Measurements from ENCODE around the gene NUDCD3. TPM values are rescaled to one million over a fixed set of nuclear protein-coding genes. Genes with fewer than 3 reads are reported as not detected.

Gene NUDCD3
- total RNA-seq, 1 donor = 22.6 TPM

DNA sequence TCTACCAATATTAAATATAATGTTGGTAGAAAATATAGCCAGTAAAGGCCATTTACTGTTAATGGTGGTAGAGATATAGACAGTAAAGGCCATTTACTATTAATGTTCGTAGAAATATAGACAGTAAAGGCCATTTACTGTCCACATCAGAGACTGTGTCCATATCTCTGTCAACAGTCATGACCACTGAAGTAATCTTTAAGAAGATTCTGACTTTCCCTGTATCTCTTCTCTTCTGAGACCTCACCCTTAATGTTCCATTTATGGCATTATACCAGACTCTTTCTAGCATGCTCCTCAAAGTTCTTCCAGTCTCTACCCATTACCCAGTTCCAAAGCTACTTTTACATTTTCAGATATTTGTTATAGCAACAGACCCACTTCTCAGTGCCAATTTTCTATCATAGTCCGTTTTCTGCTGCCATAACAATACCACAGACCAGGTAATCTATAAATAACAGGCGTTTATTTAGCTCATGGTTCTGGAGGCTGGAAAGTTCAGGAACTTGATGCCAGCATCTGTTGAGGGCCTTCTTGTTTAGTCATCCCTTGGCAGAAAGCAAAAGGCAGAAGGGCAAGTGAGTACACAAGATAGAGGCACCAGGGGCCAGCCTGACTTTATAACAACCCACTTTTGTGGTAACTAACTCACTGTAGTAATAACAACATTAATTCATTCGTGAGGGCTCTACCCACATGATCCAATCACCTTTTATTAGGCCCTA is 7.9 kb upstream of the NUDCD3 start:
- Histone ChIP-seq H3K9me3 (ENCODE audit: low read depth, low read length) (no peaks in the 10 kb centered on the region), H3K27me3 (ENCODE audit: insufficient read depth, low read length) (peaks cover 4% of the 10 kb centered on the region), H3K4me1 (ENCODE audit: insufficient read depth, low read length) (no peaks in the 10 kb centered on the region), H3K4me3 (ENCODE audit: low read length) (no peak overlapping the region)

- Histone ChIP-seq H3K4me3 (ENCODE audit: low read length) (no peak overlapping the region), H3K9me3 (ENCODE audit: low read depth, low read length) (no peaks in the 10 kb centered on the region), H3K27me3 (ENCODE audit: insufficient read depth, low read length) (peaks cover 4% of the 10 kb centered on the region), H3K4me1 (ENCODE audit: insufficient read depth, low read length) (no peaks in the 10 kb centered on the region)
These were observed 6.9 kb upstream of the NUDCD3 start for GRCh38 chr7:44497155-44498027.

DNA sequence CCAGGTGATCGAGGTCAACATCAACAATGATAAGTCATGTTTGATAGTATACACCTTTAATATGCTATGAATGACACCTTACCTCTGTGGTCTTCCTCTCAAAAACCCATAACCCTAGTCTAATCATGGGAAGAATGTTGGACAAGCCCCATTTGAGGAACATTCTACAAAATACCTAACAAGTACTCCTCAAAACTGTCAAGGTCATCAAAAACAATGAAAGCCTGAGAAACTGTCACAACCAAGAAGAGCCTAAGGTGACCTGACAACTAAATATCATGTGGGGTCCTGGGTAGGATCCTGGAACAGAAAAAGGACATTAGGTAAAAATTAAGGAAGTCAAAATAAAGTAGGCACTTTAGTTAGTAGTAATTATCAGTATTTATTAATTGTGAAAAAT is 5.9 kb upstream of the NUDCD3 start:
- Histone ChIP-seq H3K27me3 (ENCODE audit: insufficient read depth, low read length) (peaks cover 4% of the 10 kb centered on the region), H3K4me1 (ENCODE audit: insufficient read depth, low read length) (no peaks in the 10 kb centered on the region)

DNA sequence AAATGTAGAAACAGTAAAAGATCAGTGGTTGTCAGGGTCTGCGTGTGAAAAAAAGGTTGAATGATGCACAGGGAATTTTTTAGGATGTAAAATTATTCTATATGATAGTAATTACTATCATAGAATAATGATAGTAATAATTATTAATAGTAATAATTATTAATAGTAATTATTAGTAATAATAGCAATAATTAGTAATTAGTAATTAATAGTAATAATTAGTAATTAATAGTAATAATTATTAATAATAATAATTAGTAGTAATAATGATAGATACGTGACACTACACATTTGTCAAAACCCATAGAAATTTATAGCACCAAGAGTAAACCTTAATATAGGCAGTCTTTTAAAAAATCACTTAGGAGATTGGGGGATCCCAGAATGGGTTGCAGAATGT is 4.5 kb upstream of the NUDCD3 start:
- Histone ChIP-seq H3K27me3 (ENCODE audit: insufficient read depth, low read length) (peaks cover 4% of the 10 kb centered on the region), H3K4me3 (ENCODE audit: low read length) (no peak overlapping the region), H3K4me1 (ENCODE audit: insufficient read depth, low read length) (peaks cover 3% of the 10 kb centered on the region), H3K9me3 (ENCODE audit: low read depth, low read length) (no peaks in the 10 kb centered on the region)

More for the DNA sequence above, 5.9 kb upstream of the NUDCD3 start:
- H3K4me3 ChIP-seq (ENCODE audit: low read length) = no peak overlapping the region
- no peaks in the 10 kb centered on the region for H3K9me3 ChIP-seq (ENCODE audit: low read depth, low read length)

DNA sequence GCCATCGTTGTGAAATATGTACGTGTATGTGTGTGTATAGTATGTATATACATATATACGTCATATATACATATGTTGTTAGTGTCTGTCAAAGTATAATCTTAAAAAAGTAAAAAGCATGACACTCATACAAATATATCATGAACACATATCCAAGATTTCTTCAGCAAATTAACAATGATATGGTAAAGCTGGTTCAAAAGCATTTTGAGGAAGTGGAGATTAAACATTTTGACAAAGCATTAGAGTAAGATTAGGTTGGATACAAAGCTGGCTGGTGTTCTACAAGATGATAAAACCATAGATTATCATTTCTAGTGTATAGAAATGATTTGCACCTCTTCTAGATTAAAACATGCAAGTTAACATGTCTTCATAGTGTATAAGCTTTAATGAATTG is 771 bp upstream of the NUDCD3 start:
- H3K27me3 ChIP-seq (ENCODE audit: insufficient read depth, low read length) = peaks cover 4% of the 10 kb centered on the region
- peak overlapping the region; percentile 65 for H3K4me3 ChIP-seq (ENCODE audit: low read length)
- no peaks in the 10 kb centered on the region for H3K9me3 ChIP-seq (ENCODE audit: low read depth, low read length)
- peaks cover 34% of the 10 kb centered on the region for H3K4me1 ChIP-seq (ENCODE audit: insufficient read depth, low read length)

- peaks cover 44% of the 10 kb centered on the region for H3K4me1 ChIP-seq (ENCODE audit: insufficient read depth, low read length)
- peak overlapping the region; percentile 65 for H3K4me3 ChIP-seq (ENCODE audit: low read length)
These were observed 505 bp downstream of the NUDCD3 start for GRCh38 chr7:44489955-44490350.

GRCh38 chr7:44488955-44489354 is 1.5 kb downstream of the NUDCD3 start:
- H3K4me1 ChIP-seq (ENCODE audit: insufficient read depth, low read length) = peaks cover 46% of the 10 kb centered on the region
- no peaks in the 10 kb centered on the region for H3K9me3 ChIP-seq (ENCODE audit: low read depth, low read length)
- no peak overlapping the region for H3K4me3 ChIP-seq (ENCODE audit: low read length)
- H3K27me3 ChIP-seq (ENCODE audit: insufficient read depth, low read length) = no peaks in the 10 kb centered on the region

More at GRCh38 chr7:44489955-44490350, 505 bp downstream of the NUDCD3 start:
- no peaks in the 10 kb centered on the region for H3K27me3 ChIP-seq (ENCODE audit: insufficient read depth, low read length)
- no peaks in the 10 kb centered on the region for H3K9me3 ChIP-seq (ENCODE audit: low read depth, low read length)

DNA sequence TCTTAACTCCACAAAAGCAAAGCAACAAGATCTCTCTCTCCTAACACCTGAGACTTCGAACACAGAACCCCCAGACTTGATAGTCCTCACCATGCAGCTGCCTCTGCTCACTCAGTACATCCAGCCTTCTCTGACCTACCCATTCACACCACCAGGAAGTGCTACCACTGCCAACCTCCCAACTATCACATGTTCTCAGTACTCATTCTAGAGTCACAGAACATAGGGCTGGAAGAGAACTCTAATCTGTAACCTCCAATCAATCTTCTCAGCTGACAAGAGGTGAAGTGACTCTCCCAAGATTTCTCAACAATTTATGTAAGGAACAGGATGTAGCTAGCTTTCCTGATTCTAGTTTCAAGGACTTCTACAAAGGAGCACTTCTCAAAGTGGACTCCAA is 3.8 kb downstream of the NUDCD3 start:
- peaks cover 12% of the 10 kb centered on the region for H3K9me3 ChIP-seq (ENCODE audit: low read depth, low read length)
- no peaks in the 10 kb centered on the region for H3K27me3 ChIP-seq (ENCODE audit: insufficient read depth, low read length)
- H3K4me1 ChIP-seq (ENCODE audit: insufficient read depth, low read length) = peaks cover 46% of the 10 kb centered on the region
- H3K4me3 ChIP-seq (ENCODE audit: low read length) = no peak overlapping the region

- H3K27me3 ChIP-seq (ENCODE audit: insufficient read depth, low read length) = no peaks in the 10 kb centered on the region
- H3K4me1 ChIP-seq (ENCODE audit: insufficient read depth, low read length) = peaks cover 46% of the 10 kb centered on the region
- peaks cover 12% of the 10 kb centered on the region for H3K9me3 ChIP-seq (ENCODE audit: low read depth, low read length)
- H3K4me3 ChIP-seq (ENCODE audit: low read length) = no peak overlapping the region
These were observed 4.5 kb downstream of the NUDCD3 start for GRCh38 chr7:44486001-44486400.

DNA sequence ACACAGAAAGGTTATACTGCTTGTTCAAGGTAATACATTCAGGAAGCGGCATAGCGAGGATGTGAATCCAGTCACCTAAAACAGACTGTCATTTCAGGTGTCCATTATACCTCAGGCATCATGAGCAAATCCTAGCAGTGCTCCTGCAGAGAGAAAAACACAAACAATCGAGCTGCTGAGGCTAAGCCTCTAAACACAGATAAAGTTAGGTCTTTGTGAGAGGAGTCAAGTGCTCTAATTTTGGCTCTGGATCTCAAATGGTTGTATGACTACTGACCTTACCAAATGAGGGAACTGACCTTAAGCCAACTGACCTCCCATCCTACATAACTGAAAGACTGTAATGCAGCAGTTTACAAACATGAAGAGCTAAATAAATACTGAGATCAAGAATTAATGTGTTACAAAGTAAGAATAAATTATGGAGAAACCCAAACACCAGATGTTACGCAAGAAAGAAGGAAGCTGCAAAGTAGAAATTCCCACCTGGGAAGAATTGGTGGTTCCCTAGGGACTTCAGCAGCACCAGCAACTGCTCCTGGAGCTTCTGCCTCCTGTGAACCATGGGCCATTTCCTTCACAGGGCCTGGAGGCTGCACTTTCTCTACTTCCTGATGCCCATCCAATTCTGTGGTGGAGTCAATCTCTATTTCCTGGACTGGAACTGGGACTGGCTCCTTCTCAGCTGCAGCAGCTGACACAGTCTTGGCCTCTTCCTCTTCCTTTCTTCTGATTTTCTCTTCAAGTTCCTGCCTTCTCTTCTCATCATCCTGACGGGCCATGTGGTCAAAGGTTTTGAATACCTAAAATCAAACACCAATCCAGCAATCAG is 5.8 kb downstream of the NUDCD3 start:
- H3K4me3 ChIP-seq (ENCODE audit: low read length) = no peak overlapping the region
- H3K4me1 ChIP-seq (ENCODE audit: insufficient read depth, low read length) = peaks cover 41% of the 10 kb centered on the region
- peaks cover 12% of the 10 kb centered on the region for H3K9me3 ChIP-seq (ENCODE audit: low read depth, low read length)
- no peaks in the 10 kb centered on the region for H3K27me3 ChIP-seq (ENCODE audit: insufficient read depth, low read length)

GRCh38 chr7:44482502-44483485 is 7.7 kb downstream of the NUDCD3 start:
- Histone ChIP-seq H3K4me3 (ENCODE audit: low read length) (no peak overlapping the region), H3K4me1 (ENCODE audit: insufficient read depth, low read length) (peaks cover 27% of the 10 kb centered on the region), H3K9me3 (ENCODE audit: low read depth, low read length) (peaks cover 12% of the 10 kb centered on the region), H3K27me3 (ENCODE audit: insufficient read depth, low read length) (no peaks in the 10 kb centered on the region)

DNA sequence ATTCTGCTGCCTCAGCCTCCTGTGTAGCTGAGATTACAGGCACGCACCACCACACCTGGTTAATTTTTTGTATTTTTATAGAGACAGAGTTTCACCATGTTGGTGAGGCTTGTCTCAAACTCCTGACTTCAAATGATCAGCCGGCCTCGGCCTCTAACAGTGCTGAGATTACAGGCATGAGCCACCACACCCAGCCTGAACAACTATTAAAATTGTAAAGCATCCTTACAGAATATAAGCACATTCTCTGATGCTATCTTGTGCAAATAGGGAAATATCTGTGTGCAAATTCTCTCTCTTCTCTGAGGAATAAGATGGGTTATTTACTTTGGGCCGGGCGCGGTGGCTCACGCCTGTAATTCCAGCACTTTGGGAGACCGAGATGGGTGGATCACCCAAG is 12.5 kb downstream of the NUDCD3 start:
- Histone ChIP-seq H3K27me3 (ENCODE audit: insufficient read depth, low read length) (no peaks in the 10 kb centered on the region), H3K4me3 (ENCODE audit: low read length) (no peak overlapping the region), H3K9me3 (ENCODE audit: low read depth, low read length) (peaks cover 8% of the 10 kb centered on the region), H3K4me1 (ENCODE audit: insufficient read depth, low read length) (peaks cover 8% of the 10 kb centered on the region)

DNA sequence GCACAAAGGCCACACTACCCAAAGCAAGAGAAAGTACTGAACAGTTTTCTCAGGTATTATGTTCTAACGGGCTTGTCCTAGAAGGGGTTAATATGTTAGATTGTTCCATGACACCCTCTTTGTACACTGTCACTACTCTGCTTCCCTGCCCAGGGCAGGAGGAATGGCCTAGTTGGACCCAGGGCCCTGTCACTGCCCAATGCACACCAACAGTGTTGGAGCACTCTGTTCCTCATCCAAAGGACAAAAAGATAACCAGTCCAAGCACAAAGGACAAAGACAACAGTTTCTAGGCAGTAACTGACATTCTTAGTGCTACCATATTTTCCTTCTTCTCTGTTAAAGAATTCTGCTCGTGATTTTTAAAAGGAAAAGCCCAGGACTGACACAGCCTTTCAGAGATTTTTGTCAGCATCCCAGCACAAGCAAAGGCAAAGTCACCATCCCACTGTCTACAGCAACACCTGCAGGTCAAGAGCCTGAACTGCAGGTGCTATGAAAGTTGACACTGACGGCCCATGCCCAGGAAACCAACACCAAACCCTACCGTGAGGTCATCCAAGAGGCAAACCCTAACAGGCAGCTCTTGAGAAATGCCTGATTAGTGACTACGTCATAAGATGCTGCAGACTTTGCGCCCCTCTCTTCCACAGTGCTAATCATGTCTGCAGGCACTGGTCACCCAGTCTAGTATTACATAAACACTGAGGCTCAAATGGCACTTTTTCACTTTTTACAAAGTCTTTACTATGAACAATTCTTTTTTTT is 13.2 kb downstream of the NUDCD3 start:
- Histone ChIP-seq H3K4me1 (ENCODE audit: insufficient read depth, low read length) (peaks cover 8% of the 10 kb centered on the region), H3K27me3 (ENCODE audit: insufficient read depth, low read length) (no peaks in the 10 kb centered on the region), H3K4me3 (ENCODE audit: low read length) (no peak overlapping the region), H3K9me3 (ENCODE audit: low read depth, low read length) (peaks cover under 1% of the 10 kb centered on the region)

Data from mononuclear cell (primary cell).